ENCODE results near the gene MEAF6. TPM values are rescaled to one million over a fixed set of nuclear protein-coding genes. Genes with fewer than 3 reads are reported as not detected.
A peak's percentile ranks its signal among the peaks of the same experiment; 100 is the strongest.

MEAF6 gene
- total and polyA plus RNA-seq, 2 donors (not counting 3 experiments of a cell fraction or from before 2014, with no cell fraction given), result 28.0 to 62.5 TPM

DNA sequence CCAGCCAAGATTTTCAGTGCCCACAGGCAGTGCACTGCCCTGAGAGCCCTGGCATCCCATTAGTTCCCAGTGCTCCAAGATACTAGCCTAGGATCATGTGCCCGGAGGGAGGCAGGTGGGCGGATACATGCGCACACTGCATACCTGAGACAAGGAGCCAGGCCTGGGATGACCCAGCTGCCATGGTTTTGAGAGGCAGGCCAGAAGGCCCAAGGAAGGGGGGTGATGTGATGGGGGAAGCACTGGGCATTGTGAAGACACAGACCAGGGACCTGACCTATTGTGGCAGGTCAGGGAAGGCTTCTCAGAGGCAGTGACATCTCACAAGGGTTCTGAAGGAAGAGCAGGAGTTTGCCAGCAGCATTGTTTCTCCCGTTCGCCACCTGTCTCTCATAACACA is 36.6 kb downstream of the MEAF6 start:
- FAIRE-seq (peak; percentile 59), DNase-seq (ENCODE audit: low read depth, low spot score) (no peak)
- H3K4me1 ChIP-seq (ENCODE audit: control insufficient read depth, extremely low read depth, insufficient read depth, low read length), result peaks cover 65% of the 10 kb centered on the region
- H4K20me1 ChIP-seq (replicated peaks; ENCODE audit: control insufficient read depth, extremely low read depth, insufficient read depth, low read length), result no peaks in the 10 kb centered on the region
- intact Hi-C loops (cut with micrococcal nuclease) (loop anchor here (2.0 to 10.0 kb wide), 5 partner anchors 37 to 1091 kb away; partner anchors contain the start of genes GNL2, MEAF6 and STK40), dilution Hi-C loops (cut with MboI; ENCODE audit: extremely low pct_ligation_motif_present, low sequenced_read_pairs) (no loop called here)
- H3K36me3 ChIP-seq (ENCODE audit: control insufficient read depth in 2 of 2, extremely low read depth in 1 of 2, insufficient read depth in 2 of 2, low read length in 2 of 2), result peaks cover 9 to 26% of the 10 kb centered on the region in 2 experiments
- no peaks in the 10 kb centered on the region for H3K9me3 ChIP-seq (replicated peaks; ENCODE audit: control insufficient read depth, insufficient read depth, low read length)
- TF ChIP-seq, protein P1, sequence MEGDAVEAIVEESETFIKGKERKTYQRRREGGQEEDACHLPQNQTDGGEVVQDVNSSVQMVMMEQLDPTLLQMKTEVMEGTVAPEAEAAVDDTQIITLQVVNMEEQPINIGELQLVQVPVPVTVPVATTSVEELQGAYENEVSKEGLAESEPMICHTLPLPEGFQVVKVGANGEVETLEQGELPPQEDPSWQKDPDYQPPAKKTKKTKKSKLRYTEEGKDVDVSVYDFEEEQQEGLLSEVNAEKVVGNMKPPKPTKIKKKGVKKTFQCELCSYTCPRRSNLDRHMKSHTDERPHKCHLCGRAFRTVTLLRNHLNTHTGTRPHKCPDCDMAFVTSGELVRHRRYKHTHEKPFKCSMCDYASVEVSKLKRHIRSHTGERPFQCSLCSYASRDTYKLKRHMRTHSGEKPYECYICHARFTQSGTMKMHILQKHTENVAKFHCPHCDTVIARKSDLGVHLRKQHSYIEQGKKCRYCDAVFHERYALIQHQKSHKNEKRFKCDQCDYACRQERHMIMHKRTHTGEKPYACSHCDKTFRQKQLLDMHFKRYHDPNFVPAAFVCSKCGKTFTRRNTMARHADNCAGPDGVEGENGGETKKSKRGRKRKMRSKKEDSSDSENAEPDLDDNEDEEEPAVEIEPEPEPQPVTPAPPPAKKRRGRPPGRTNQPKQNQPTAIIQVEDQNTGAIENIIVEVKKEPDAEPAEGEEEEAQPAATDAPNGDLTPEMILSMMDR (IDR thresholded peaks at IDR 0.05; ENCODE audit: extremely low read depth in 1 of 2, insufficient read depth in 1 of 2, low read depth in 1 of 2, low read length in 2 of 2), result no peak
- ChIA-PET CTCF (interaction anchor here (1.1 to 8.9 kb wide), 5 partner anchors 8 to 44 kb away, joined by 3 to 158 read pairs (median 9); partner anchors contain the start of gene MEAF6), POLR2A (no interaction called here)
- peak overlapping the region; percentile 64 for H3K4me2 ChIP-seq (ENCODE audit: insufficient read depth, low read length)
- no peak overlapping the region for H2AFZ ChIP-seq (ENCODE audit: low read depth, low read length)
- H3K9ac ChIP-seq (replicated peaks; ENCODE audit: extremely low read depth, insufficient read depth, low read length), result no peak overlapping the region
- no peaks in the 10 kb centered on the region for H3K27me3 ChIP-seq (ENCODE audit: control insufficient read depth in 2 of 2, insufficient read depth in 2 of 2, low read length in 2 of 2)
- H3K9me1 ChIP-seq (replicated peaks; ENCODE audit: control insufficient read depth, extremely low read depth, insufficient read depth, low read length), result no peaks in the 10 kb centered on the region
- peaks cover 58% of the 10 kb centered on the region for H3K79me2 ChIP-seq (ENCODE audit: control insufficient read depth, insufficient read depth, low read length)
- peak overlapping the region in 1 of 3 experiments; percentile 20 for H3K4me3 ChIP-seq (replicated peaks in 1 of 3; ENCODE audit: insufficient read depth in 1 of 3, low read depth in 1 of 3, low read length in 3 of 3)
- peak overlapping the region; percentile 90 for H3K27ac ChIP-seq (ENCODE audit: insufficient read depth, low read depth, low read length)
- no TSS peak for BruUV-seq (replicated peaks)

DNA sequence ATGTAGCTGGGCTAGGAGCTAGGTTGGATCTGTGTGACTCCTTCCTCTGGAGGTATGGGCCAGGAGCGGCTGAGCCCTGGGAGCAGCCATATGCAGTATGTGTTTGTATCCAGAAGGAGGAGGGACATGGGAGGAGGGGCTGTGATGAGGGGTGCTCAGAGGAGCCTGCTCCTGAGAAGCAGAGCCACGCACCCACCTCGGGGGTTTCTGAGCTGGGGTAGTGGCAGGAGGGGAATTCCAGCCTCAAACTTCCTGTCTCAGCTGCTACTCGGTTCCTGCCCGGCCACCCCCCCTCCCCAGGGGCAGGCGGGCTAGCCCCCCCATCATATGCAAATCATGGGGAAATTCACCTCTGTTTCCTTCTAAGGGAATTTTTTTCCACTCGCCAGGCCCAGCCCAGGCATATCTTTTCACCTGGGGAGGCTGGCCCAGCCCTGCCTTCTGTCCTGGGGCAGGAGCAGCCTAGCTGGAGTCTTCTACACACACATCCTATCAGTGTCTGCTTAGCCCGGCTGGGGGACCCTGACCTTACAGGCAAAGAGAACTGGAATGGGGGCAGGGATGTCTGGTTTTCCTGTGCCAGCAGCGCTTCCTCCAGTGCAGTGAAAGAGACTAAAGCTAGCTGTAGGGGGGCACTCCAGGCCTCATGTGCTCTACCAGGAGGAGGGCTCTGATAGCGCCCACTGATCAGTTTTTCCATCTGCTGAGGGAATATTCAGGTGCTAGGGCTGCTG is 37.2 kb downstream of the MEAF6 start:
- BruUV-seq (replicated peaks), result no TSS peak
- H3K79me2 ChIP-seq (ENCODE audit: control insufficient read depth, insufficient read depth, low read length), result peaks cover 58% of the 10 kb centered on the region
- DNase-seq (ENCODE audit: low read depth, low spot score) (peak; percentile 78), FAIRE-seq (peak; percentile 74)
- ChIA-PET POLR2A (interaction anchor here (4.1 kb wide), 1 partner anchor 9 kb away, joined by 27 read pairs; no protein-coding TSS in a partner anchor), CTCF (interaction anchor here (0.6 to 8.9 kb wide), 5 partner anchors 9 to 1333 kb away, joined by 3 to 158 read pairs (median 9); partner anchors contain the start of gene MEAF6)
- H3K4me2 ChIP-seq (ENCODE audit: insufficient read depth, low read length), result peak overlapping the region; percentile 64
- H3K9ac ChIP-seq (replicated peaks; ENCODE audit: extremely low read depth, insufficient read depth, low read length), result peak overlapping the region; percentile 64
- no peak for TF ChIP-seq GATA2 (IDR thresholded peaks at IDR 0.05; ENCODE audit: insufficient read depth, insufficient read length, low read depth, low read length)
- peak; percentile 30 for TF ChIP-seq POLR2AphosphoS5 (IDR thresholded peaks at IDR 0.05; ENCODE audit: insufficient read depth, low read depth, low read length)
- peak overlapping the region; percentile 90 for H3K27ac ChIP-seq (ENCODE audit: insufficient read depth, low read depth, low read length)
- no peaks in the 10 kb centered on the region for H3K27me3 ChIP-seq (ENCODE audit: control insufficient read depth in 2 of 2, insufficient read depth in 2 of 2, low read length in 2 of 2)
- no peak overlapping the region for H2AFZ ChIP-seq (ENCODE audit: low read depth, low read length)
- no peaks in the 10 kb centered on the region for H4K20me1 ChIP-seq (replicated peaks; ENCODE audit: control insufficient read depth, extremely low read depth, insufficient read depth, low read length)
- dilution Hi-C loops (cut with MboI; ENCODE audit: extremely low pct_ligation_motif_present, low sequenced_read_pairs), result no loop called here
- peaks cover 71% of the 10 kb centered on the region for H3K4me1 ChIP-seq (ENCODE audit: control insufficient read depth, extremely low read depth, insufficient read depth, low read length)
- H3K36me3 ChIP-seq (ENCODE audit: control insufficient read depth in 2 of 2, extremely low read depth in 1 of 2, insufficient read depth in 2 of 2, low read length in 2 of 2), result peaks cover 6 to 21% of the 10 kb centered on the region in 2 experiments
- intact Hi-C loops (cut with micrococcal nuclease), result loop anchor here (2.0 to 10.0 kb wide), 4 partner anchors 120 to 1090 kb away; partner anchors contain the start of genes GNL2 and STK40
- H3K9me1 ChIP-seq (replicated peaks; ENCODE audit: control insufficient read depth, extremely low read depth, insufficient read depth, low read length), result no peaks in the 10 kb centered on the region
- peak overlapping the region in 2 of 3 experiments; percentile 19 to 20 for H3K4me3 ChIP-seq (replicated peaks in 1 of 3; ENCODE audit: insufficient read depth in 1 of 3, low read depth in 1 of 3, low read length in 3 of 3)
- H3K9me3 ChIP-seq (replicated peaks; ENCODE audit: control insufficient read depth, insufficient read depth, low read length), result no peaks in the 10 kb centered on the region

Measured in endothelial cell of umbilical vein (primary cell).